GM21529 (cell line): ENCODE results near the gene NECTIN2.

Experiments used
- ATAC-seq: cut with Tn5 transposase; IDR thresholded peaks from one replicate; pipeline ENCODE4 v1.9.1; 2021; ENCODE audit not compliant: unreplicated experiment

The NECTIN2 gene

DNA sequence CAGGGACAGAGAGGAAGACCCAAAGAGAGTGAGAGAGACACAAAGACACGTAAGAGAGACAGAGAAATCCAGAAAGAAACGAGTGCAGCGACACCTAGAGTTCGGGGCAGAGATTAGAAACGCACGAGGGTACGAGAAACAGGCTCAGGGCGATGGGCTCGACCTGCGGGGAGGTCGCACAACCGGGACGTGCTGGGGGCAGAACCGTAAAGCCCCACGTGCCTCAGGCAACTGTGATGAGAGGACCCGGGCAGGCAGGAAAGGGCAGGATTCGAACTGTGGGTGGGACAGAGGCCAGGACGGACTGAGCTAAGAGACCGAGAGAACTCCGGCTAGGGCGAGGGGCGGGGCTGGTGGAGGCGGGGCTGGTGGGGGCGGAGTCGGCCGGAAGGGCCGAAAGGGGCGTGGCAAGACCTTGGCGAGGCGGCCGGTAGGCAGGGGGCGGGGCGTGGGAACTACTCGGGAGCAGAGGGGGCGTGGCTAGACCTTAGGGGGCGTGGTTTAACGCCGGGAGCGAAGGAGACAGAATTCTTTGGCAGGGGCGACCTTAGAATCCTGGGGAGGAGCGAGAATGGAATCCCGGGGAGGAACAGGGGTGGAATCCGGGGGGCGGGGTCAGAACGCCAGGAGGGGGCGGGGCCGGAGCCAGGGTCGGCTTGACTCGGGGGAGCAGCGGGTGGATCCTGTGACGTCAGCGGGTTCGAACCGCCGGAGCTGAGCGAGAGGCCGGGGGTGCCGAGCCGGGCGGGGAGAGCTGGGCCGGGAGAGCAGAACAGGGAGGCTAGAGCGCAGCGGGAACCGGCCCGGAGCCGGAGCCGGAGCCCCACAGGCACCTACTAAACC is at the start of gene NECTIN2:
Gene NECTIN2 (plus strand): TSS at position 686 of the 843 bp plus-strand sequence. CDS start 229 bp downstream, outside the sequence.
- ATAC-seq: no peak

GRCh38 chr19:44796701-44797115 is 49.4 kb upstream of the NECTIN2 start:
- no peak for ATAC-seq

DNA sequence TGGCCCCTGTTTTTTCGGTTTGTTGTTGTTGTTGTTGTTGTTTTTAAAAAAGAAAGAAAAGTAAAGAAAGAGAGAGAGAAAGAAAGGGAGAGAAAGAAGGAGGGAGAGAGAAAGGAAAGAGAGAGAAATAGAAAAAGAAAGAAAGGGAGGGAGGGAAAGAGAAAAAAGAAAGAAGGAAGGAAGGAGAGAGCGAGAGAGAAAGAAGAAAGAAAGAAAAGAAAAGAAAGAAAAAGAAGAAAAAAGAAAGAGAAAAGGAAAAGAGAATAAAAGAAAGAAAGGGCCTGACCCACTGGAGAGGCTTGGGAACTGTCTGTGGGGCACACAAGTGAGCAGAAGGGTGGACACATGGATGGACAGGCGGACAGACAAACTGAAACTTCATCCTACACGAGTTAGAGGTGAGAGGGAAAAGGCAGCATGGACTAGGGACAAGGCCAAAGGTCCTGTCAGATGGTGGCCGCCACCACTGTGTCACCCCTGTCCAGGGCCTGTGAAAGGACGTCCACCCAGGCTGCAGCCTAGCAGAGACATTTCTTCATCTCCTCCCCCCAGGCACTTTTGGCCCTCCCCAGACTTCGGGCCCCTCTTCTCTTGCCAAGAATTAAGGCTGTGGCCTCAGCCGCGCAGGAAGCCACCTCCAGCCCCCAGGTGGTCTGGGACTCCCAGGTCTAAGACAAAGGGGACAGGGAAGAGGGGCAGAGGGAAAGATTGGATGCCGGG is 46.3 kb upstream of the NECTIN2 start:
- ATAC-seq: no peak

- peak; percentile 58 for ATAC-seq
Measured at GRCh38 chr19:44800461-44800860, 45.6 kb upstream of the NECTIN2 start.

- no peak for ATAC-seq
Measured at GRCh38 chr19:44803442-44804428, 42.4 kb upstream of the NECTIN2 start.

GRCh38 chr19:44806291-44806690 is 39.8 kb upstream of the NECTIN2 start:
- no peak for ATAC-seq

DNA sequence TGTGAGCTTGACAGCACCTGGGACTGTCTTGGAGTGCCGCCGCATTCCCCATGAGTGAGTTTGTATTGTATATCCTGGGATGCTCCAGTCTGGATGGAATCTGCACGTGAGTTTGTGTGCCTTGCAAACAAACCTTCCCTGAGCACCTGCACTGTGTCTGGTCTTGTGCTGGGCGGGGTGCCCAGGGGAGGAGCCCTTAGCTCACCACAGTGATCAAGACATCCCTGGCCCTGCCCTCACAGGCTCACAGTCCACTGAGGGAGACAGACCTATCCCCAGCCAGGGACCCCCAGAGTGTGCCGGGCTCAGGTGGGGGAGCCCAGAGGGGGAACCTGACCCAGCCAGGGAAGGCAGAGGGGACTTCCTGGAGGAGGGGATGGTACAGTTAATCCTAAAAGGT is 38.9 kb upstream of the NECTIN2 start:
- ATAC-seq: no peak

GRCh38 chr19:44807652-44808462 is 38.2 kb upstream of the NECTIN2 start:
- ATAC-seq: no peak

DNA sequence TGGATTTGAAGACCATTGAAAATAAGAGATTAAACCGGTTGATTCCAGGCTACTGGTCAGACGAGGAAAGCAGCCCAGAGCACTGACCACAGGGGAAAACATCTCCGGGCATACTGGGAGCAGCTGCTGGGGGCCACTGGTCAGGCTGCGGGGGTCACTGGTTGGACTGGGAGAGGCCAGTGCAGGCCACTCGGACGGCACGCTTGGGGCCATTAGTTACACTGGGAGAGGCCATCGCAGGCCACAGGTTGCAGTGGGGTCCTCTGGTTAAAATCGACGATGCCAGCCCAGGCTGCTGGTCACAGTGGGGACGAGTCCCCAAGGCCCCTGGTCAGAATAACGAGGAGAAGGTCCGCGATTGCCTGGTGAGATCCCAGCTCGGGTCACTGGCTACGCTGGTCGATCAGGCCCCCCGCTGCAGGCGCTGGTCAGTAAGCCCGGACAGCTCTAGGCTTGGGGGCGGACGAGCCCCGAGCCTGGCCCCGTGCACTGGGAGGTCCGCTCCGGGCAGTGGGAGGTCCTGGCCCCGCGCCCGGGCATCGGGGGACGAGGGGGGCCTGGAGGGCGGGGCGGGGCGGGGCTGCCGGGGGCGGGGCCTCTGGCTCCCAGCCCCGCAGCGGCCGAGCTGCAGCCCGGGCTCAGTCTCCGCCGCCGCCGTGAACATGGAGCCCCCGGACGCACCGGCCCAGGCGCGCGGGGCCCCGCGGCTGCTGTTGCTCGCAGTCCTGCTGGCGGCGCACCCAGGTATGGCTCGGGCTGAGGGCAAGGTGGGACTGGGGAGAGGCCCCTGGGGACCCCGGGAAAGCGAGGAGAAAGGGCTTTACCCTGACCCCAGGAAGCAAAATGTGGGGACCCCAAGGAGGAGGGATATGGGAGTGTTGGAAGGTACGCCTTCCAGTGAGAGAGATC is 37.4 kb upstream of the NECTIN2 start, which contains the start of gene BCAM:
Gene BCAM (plus strand): TSS at position 641 of the 909 bp plus-strand sequence. CDS start 22 bp downstream, at position 663.
- no peak for ATAC-seq

GRCh38 chr19:44809577-44810233 is 36.4 kb upstream of the NECTIN2 start:
- ATAC-seq: no peak

GRCh38 chr19:44810234-44811121 is 35.6 kb upstream of the NECTIN2 start:
- ATAC-seq: no peak

DNA sequence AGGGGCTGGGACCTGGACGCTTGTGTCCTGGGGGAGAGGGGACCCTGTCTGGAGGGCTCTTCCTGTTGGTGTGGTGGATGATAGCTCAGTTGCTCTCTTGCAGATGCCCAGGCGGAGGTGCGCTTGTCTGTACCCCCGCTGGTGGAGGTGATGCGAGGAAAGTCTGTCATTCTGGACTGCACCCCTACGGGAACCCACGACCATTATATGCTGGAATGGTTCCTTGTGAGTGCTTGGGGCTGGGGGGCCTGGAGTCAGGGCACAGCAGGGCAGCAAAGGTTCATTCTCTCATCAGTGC is 35.0 kb upstream of the NECTIN2 start:
- ATAC-seq: no peak

DNA sequence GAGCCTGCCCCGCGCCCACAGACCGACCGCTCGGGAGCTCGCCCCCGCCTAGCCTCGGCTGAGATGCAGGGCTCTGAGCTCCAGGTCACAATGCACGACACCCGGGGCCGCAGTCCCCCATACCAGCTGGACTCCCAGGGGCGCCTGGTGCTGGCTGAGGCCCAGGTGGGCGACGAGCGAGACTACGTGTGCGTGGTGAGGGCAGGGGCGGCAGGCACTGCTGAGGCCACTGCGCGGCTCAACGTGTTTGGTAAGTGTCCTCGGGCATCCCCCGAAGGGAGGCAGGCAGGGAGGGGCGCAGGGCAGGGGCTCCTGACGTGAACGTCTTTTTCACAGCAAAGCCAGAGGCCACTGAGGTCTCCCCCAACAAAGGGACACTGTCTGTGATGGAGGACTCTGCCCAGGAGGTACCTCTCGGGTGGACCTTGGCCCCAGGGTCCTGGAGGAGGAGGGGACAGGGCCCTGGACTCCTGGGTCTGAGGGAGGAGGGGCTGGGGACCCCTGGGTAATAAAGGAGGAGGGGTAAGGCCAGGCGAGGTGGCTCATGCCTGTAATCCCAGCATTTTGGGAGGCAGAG is 33.9 kb upstream of the NECTIN2 start:
- ATAC-seq: no peak

GRCh38 chr19:44813070-44813840 is 32.8 kb upstream of the NECTIN2 start:
- ATAC-seq: no peak

DNA sequence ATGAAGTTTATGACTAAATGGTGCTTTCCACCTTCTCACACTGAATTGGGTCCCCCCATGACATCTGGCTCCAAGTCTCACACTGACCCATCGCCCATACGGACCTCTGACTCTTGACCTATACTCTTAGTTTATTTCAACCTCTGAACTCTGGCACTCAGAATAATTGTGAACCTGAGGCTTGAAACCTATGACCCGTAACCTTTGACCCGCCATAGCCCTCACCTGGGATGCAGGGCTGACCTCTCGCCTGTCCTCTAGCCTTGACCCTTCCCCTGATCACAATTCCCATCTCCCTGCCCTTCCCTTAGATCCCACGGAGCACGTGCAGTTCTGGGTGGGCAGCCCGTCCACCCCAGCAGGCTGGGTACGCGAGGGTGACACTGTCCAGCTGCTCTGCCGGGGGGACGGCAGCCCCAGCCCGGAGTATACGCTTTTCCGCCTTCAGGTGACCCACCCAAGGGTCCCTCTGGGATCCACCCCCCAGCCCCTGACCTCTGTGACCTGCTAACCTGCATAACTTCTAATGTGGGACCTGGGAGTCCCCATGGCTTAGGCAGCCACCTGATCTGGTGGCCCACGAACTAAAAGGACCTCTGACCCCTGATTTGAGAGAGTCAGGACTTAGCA is 32.1 kb upstream of the NECTIN2 start:
- ATAC-seq: no peak

- ATAC-seq: no peak
Measured at GRCh38 chr19:44814517-44814916, 31.6 kb upstream of the NECTIN2 start.
